ENCODE measurements around the gene PRAMEF11. TPM values are rescaled to one million over a fixed set of nuclear protein-coding genes. Genes with fewer than 3 reads are reported as not detected.
A peak's percentile ranks its signal among the peaks of the same experiment; 100 is the strongest.
"Not testable (repeated sequence)": the region's sequence is repeated elsewhere in the genome, so short reads cannot be mapped to it uniquely, and the experiment has no call there.

Gene PRAMEF11
- polyA plus RNA-seq, 6 donors from 2014 or later, result not detected

GRCh38 chr1:12791097-12791496 is 40.1 kb downstream of the PRAMEF11 start, which contains the start of gene PRAMEF1:
Gene PRAMEF1, plus strand, starts transcription at chr1:12791397. Its CDS starts 1,831 bp downstream, at chr1:12793228.
- DNase-seq; H3K27ac Mint-ChIP-seq; ATAC-seq (ENCODE audit: low read depth in 2 of 2); H3K4me1 Mint-ChIP-seq; H3K27me3 Mint-ChIP-seq; H3K36me3 Mint-ChIP-seq; H3K4me3 Mint-ChIP-seq: not testable (repeated sequence)
- H3K9me3 Mint-ChIP-seq, result peaks cover 0 to 11% (median 3%) of the 10 kb centered on the region in 7 donors

GRCh38 chr1:12784729-12785128 is 46.5 kb downstream of the PRAMEF11 start:
- DNase-seq; H3K27ac Mint-ChIP-seq; ATAC-seq (ENCODE audit: low read depth in 2 of 2); H3K4me1 Mint-ChIP-seq; H3K4me3 Mint-ChIP-seq; H3K27me3 Mint-ChIP-seq: not testable (repeated sequence)
- Mint-ChIP-seq H3K36me3 (peaks cover 8 to 11% of the 10 kb centered on the region in 2 donors), H3K9me3 (peaks cover 7 to 50% (median 28%) of the 10 kb centered on the region in 7 donors)

GRCh38 chr1:12783783-12784182 is 47.4 kb downstream of the PRAMEF11 start:
- H3K4me1 Mint-ChIP-seq; DNase-seq; ATAC-seq (ENCODE audit: low read depth in 2 of 2); H3K4me3 Mint-ChIP-seq; H3K27ac Mint-ChIP-seq: not testable (repeated sequence)
- H3K9me3 Mint-ChIP-seq, result peaks cover 7 to 50% (median 28%) of the 10 kb centered on the region in 7 donors
- peaks cover 7 to 12% (median 10%) of the 10 kb centered on the region in 3 donors for H3K27me3 Mint-ChIP-seq
- H3K36me3 Mint-ChIP-seq, result peaks cover 8 to 11% of the 10 kb centered on the region in 2 donors

- not testable (repeated sequence) for DNase-seq; H3K4me1 Mint-ChIP-seq; H3K4me3 Mint-ChIP-seq; H3K27ac Mint-ChIP-seq; ATAC-seq (ENCODE audit: low read depth in 2 of 2)
- H3K27me3 Mint-ChIP-seq, result peaks cover 12 to 28% (median 15%) of the 10 kb centered on the region in 3 donors
- peaks cover 8 to 11% of the 10 kb centered on the region in 2 donors for H3K36me3 Mint-ChIP-seq
- peaks cover 4 to 43% (median 27%) of the 10 kb centered on the region in 7 donors for H3K9me3 Mint-ChIP-seq
Measured at GRCh38 chr1:12781488-12781887, 49.7 kb downstream of the PRAMEF11 start.

DNA sequence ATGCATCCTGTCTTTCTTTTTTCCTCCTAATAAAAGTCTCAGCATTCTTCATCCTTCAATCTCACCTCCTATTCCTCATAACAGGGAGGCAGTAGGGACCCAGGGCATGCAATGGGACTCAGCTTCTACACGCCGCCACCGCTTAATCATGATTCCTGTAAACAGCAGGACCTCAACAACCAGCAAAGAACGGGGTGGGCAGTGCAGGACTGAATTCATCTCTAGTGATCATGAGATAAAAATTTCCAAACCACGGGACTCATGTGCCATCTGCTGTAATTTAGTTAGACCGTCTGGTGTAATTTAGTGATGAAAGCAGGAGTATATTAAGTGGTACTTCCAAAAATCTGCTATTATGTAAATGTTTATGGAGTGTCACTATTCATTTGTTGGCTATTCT is 52.3 kb downstream of the PRAMEF11 start:
- DNase-seq (no peak), ATAC-seq (ENCODE audit: low read depth in 2 of 2) (no peak)
- Mint-ChIP-seq H3K36me3 (no peaks in the 10 kb centered on the region), H3K4me3 (no peak overlapping the region), H3K27ac (no peak overlapping the region), H3K4me1 (no peaks in the 10 kb centered on the region), H3K9me3 (peaks cover 0 to 19% (median 8%) of the 10 kb centered on the region in 7 donors), H3K27me3 (peaks cover 15 to 39% (median 19%) of the 10 kb centered on the region in 3 donors)

GRCh38 chr1:12778061-12778460 is 53.1 kb downstream of the PRAMEF11 start:
- Mint-ChIP-seq H3K27ac (no peak overlapping the region), H3K36me3 (no peaks in the 10 kb centered on the region), H3K9me3 (peaks cover 0 to 15% (median 2%) of the 10 kb centered on the region in 7 donors), H3K4me3 (no peak overlapping the region), H3K27me3 (peaks cover 16 to 42% (median 21%) of the 10 kb centered on the region in 3 donors), H3K4me1 (no peaks in the 10 kb centered on the region)
- no peak for ATAC-seq (ENCODE audit: low read depth in 2 of 2)
- no peak for DNase-seq

DNA sequence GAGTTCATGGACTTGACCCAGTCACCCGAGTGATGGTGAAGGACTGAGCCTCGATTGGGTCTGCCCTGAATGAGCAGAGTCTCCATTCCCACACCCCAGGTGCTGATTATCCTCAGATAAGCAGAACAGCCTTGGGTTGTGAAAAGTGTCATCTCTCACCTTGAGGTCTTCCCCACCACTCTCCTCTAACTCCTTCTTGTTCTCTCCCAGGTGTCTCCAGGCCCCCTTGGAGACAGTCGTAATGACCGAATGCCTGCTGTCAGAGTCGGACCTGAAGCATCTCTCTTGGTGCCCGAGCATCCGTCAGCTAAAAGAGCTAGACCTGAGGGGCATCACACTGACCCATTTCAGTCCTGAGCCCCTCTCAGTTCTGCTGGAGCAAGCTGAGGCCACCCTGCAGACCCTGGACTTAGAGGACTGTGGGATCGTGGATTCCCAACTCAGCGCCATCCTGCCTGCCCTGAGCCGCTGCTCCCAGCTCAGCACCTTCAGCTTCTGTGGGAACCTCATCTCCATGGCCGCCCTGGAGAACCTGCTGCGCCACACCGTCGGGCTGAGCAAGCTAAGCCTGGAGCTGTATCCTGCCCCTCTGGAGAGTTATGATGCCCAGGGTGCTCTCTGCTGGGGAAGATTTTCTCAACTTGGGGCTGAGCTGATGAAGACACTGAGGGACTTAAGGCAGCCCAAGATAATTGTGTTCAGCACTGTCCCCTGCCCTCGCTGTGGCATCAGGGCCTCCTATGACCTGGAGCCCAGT is 54.2 kb downstream of the PRAMEF11 start:
- Mint-ChIP-seq H3K4me1 (no peaks in the 10 kb centered on the region), H3K27me3 (peaks cover 20 to 47% (median 27%) of the 10 kb centered on the region in 3 donors), H3K27ac (no peak overlapping the region), H3K9me3 (peaks cover 0 to 10% (median 0%) of the 10 kb centered on the region in 7 donors), H3K36me3 (no peaks in the 10 kb centered on the region), H3K4me3 (no peak overlapping the region)
- no peak for DNase-seq
- no peak for ATAC-seq (ENCODE audit: low read depth in 2 of 2)

GRCh38 chr1:12775443-12775842 is 55.8 kb downstream of the PRAMEF11 start:
- ATAC-seq (ENCODE audit: low read depth in 2 of 2) (no peak), DNase-seq (no peak)
- Mint-ChIP-seq H3K27me3 (peaks cover 20 to 59% (median 41%) of the 10 kb centered on the region in 3 donors), H3K4me1 (no peaks in the 10 kb centered on the region), H3K9me3 (peaks cover 0 to 7% (median 0%) of the 10 kb centered on the region in 7 donors), H3K36me3 (no peaks in the 10 kb centered on the region), H3K4me3 (no peak overlapping the region), H3K27ac (no peak overlapping the region)

GRCh38 chr1:12774801-12775345 is 56.3 kb downstream of the PRAMEF11 start:
- peak overlapping the region in 1 of 8 donors; percentile 22 for H3K4me3 Mint-ChIP-seq
- DNase-seq, result no peak
- H3K27me3 Mint-ChIP-seq, result peaks cover 20 to 62% (median 47%) of the 10 kb centered on the region in 3 donors

More at GRCh38 chr1:12774801-12775345, 56.3 kb downstream of the PRAMEF11 start:
- H3K4me1 Mint-ChIP-seq, result no peaks in the 10 kb centered on the region
- H3K36me3 Mint-ChIP-seq, result no peaks in the 10 kb centered on the region
- H3K9me3 Mint-ChIP-seq, result peaks cover 0 to 7% (median 0%) of the 10 kb centered on the region in 7 donors
- H3K27ac Mint-ChIP-seq, result no peak overlapping the region
- no peak for ATAC-seq (ENCODE audit: low read depth in 2 of 2)

Other genes with a start within 250 kb of the PRAMEF11 start
- 1 to 10 TPM in 2 of 6 donors, under 1 TPM in 3, not detected in 1; 0.21 to 1.9 (median 0.47) TPM for gene DHRS3, start 213.2 kb downstream of the PRAMEF11 start, polyA plus RNA-seq (ENCODE audit: low read depth in 6 of 6)
- gene AADACL4, start 187.3 kb downstream of the PRAMEF11 start, polyA plus RNA-seq (ENCODE audit: low read depth in 6 of 6), result not detected
- not detected for gene AADACL3, start 115.3 kb downstream of the PRAMEF11 start, polyA plus RNA-seq (ENCODE audit: low read depth in 6 of 6)
- gene CFAP107, start 85.2 kb downstream of the PRAMEF11 start, polyA plus RNA-seq (ENCODE audit: low read depth in 6 of 6), result not detected
- not detected for gene PRAMEF12, start 57.7 kb downstream of the PRAMEF11 start, polyA plus RNA-seq (ENCODE audit: low read depth in 6 of 6)
- not detected for gene PRAMEF1, start 40.0 kb downstream of the PRAMEF11 start, polyA plus RNA-seq (ENCODE audit: low read depth in 6 of 6)
- gene HNRNPCL1, start 17.3 kb upstream of the PRAMEF11 start, polyA plus RNA-seq (ENCODE audit: low read depth in 6 of 6), result not detected
- gene PRAMEF2, start 25.7 kb upstream of the PRAMEF11 start, polyA plus RNA-seq (ENCODE audit: low read depth in 6 of 6), result not detected
- not detected for gene PRAMEF4, start 54.8 kb upstream of the PRAMEF11 start, polyA plus RNA-seq (ENCODE audit: low read depth in 6 of 6)
- not detected for gene PRAMEF10, start 66.9 kb upstream of the PRAMEF11 start, polyA plus RNA-seq (ENCODE audit: low read depth in 6 of 6)
- not detected for gene PRAMEF7, start 85.2 kb upstream of the PRAMEF11 start, polyA plus RNA-seq (ENCODE audit: low read depth in 6 of 6)
- not detected for gene PRAMEF6, start 116.2 kb upstream of the PRAMEF11 start, polyA plus RNA-seq (ENCODE audit: low read depth in 6 of 6)
- gene PRAMEF27, start 225.2 kb upstream of the PRAMEF11 start, polyA plus RNA-seq (ENCODE audit: low read depth in 6 of 6), result not detected
- gene HNRNPCL3, start 229.4 kb upstream of the PRAMEF11 start, polyA plus RNA-seq (ENCODE audit: low read depth in 6 of 6), result not detected
- gene PRAMEF25, start 239.4 kb upstream of the PRAMEF11 start, polyA plus RNA-seq (ENCODE audit: low read depth in 6 of 6), result not detected